HEK293T (cell line): Measurements from ENCODE around the gene PRDM11.

ENCODE experiments used
- CTCF ChIA-PET: fragments of 350-600 bp; formaldehyde crosslinking; extraction: SDS; loops from one replicate; lab custom pipeline; 2021; ENCODE audit warnings: antibody characterized with exemption, inconsistent platforms; lab: Yijun Ruan, JAX
- POLR2A ChIA-PET: fragments of 350-600 bp; formaldehyde crosslinking; extraction: SDS; loops from one replicate; lab custom pipeline; 2020; ENCODE audit warnings: antibody characterized with exemption, inconsistent platforms; lab: Yijun Ruan, JAX
- DNase-seq: peaks from one replicate; pipeline ENCODE4 v3.0.0; 2012; ENCODE audit warnings: mixed read lengths; ENCODE audit errors: extremely low spot score
- ARNT ChIP-seq: fragments of 450-650 bp; IDR thresholded peaks from 2 replicates; pipeline ENCODE4 v1.6.1; 2017; ENCODE audit warnings: mild to moderate bottlenecking
- BHLHE40 ChIP-seq: fragments of 450-650 bp; IDR thresholded peaks from 2 replicates; pipeline ENCODE4 v1.6.1; 2016; ENCODE audit warnings: mild to moderate bottlenecking, moderate library complexity, borderline replicate concordance
- CTBP1 ChIP-seq: fragments of 450-650 bp; IDR thresholded peaks from 2 replicates; pipeline ENCODE4 v1.6.1; 2016; ENCODE audit warnings: borderline replicate concordance
- ELF4 ChIP-seq: fragments of 450-650 bp; IDR thresholded peaks from 2 replicates; pipeline ENCODE4 v1.6.1; 2017; ENCODE audit warnings: antibody characterized with exemption
- FOXA1 ChIP-seq: fragments of 450-650 bp; IDR thresholded peaks from 2 replicates; pipeline ENCODE4 v1.6.1; 2016; ENCODE audit warnings: mild to moderate bottlenecking
- FOXK2 ChIP-seq: fragments of 450-650 bp; IDR thresholded peaks from 2 replicates; pipeline ENCODE4 v1.6.1; 2016; ENCODE audit warnings: mild to moderate bottlenecking
- FOXM1 ChIP-seq: fragments of 450-650 bp; IDR thresholded peaks from 2 replicates; pipeline ENCODE4 v1.6.1; 2017; ENCODE audit warnings: mild to moderate bottlenecking, borderline replicate concordance
- HDGF ChIP-seq: fragments of 450-650 bp; IDR thresholded peaks from 2 replicates; pipeline ENCODE4 v1.6.1; 2017; ENCODE audit warnings: antibody characterized with exemption, borderline replicate concordance
- L3MBTL2 ChIP-seq: fragments of 450-650 bp; conservative IDR thresholded peaks from 2 replicates; pipeline ENCODE4 v1.6.1; 2016; ENCODE audit warnings: mild to moderate bottlenecking
- LEF1 ChIP-seq: fragments of 450-650 bp; IDR thresholded peaks from 2 replicates; pipeline ENCODE4 v1.6.1; 2017; ENCODE audit warnings: mild to moderate bottlenecking, borderline replicate concordance
- NFRKB ChIP-seq: fragments of 450-650 bp; IDR thresholded peaks from 2 replicates; pipeline ENCODE4 v1.6.1; 2016; ENCODE audit warnings: mild to moderate bottlenecking, moderate library complexity
- SP1 ChIP-seq: fragments of 450-650 bp; IDR thresholded peaks from 2 replicates; pipeline ENCODE4 v1.6.1; 2017
- SUZ12 ChIP-seq: fragments of 450-650 bp; IDR thresholded peaks from 2 replicates; pipeline ENCODE4 v1.6.1; 2016; ENCODE audit warnings: mild to moderate bottlenecking
- TARDBP ChIP-seq: fragments of 450-650 bp; IDR thresholded peaks from 2 replicates; pipeline ENCODE4 v1.6.1; 2016
- ZNF384 ChIP-seq: fragments of 450-650 bp; IDR thresholded peaks from 2 replicates; pipeline ENCODE4 v1.6.1; 2016
- TF ChIP-seq, protein P1 (sequence below): fragments of 450-650 bp; IDR thresholded peaks from 2 replicates; pipeline ENCODE4 v1.6.1; 2016

PRDM11 gene

GRCh38 chr11:45174168-45174835, 27.9 kb downstream of the PRDM11 start:
- ChIA-PET CTCF (no interaction called here), POLR2A (no interaction called here)
- no peak for DNase-seq
- TF ChIP-seq FOXK2 = no peak
- no peak for TF ChIP-seq BHLHE40
- TF ChIP-seq HDGF = no peak
- no peak for TF ChIP-seq NFRKB
- TF ChIP-seq SUZ12 = no peak
- TF ChIP-seq LEF1 = no peak
- TF ChIP-seq ZNF384 = no peak
- TF ChIP-seq SP1 = no peak
- TF ChIP-seq FOXA1 = no peak
- TF ChIP-seq FOXM1 = no peak
- TF ChIP-seq ARNT = no peak
- TF ChIP-seq CTBP1 = no peak
- TF ChIP-seq ELF4 = no peak
- TF ChIP-seq TARDBP = no peak
- no peak for TF ChIP-seq L3MBTL2
- TF ChIP-seq, protein P1, sequence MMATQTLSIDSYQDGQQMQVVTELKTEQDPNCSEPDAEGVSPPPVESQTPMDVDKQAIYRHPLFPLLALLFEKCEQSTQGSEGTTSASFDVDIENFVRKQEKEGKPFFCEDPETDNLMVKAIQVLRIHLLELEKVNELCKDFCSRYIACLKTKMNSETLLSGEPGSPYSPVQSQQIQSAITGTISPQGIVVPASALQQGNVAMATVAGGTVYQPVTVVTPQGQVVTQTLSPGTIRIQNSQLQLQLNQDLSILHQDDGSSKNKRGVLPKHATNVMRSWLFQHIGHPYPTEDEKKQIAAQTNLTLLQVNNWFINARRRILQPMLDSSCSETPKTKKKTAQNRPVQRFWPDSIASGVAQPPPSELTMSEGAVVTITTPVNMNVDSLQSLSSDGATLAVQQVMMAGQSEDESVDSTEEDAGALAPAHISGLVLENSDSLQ = no peak

GRCh38 chr11:45174963-45175362, 28.5 kb downstream of the PRDM11 start:
- TF ChIP-seq L3MBTL2 (no peak), FOXK2 (no peak), CTBP1 (no peak), FOXM1 (no peak), ELF4 (no peak), BHLHE40 (no peak), HDGF (no peak), FOXA1 (no peak), ZNF384 (no peak), ARNT (no peak), SUZ12 (no peak), NFRKB (no peak), SP1 (no peak), LEF1 (no peak)
- TF ChIP-seq, protein P1 = no peak
- ChIA-PET CTCF (no interaction called here), POLR2A (no interaction called here)
- DNase-seq = no peak

- TF ChIP-seq ELF4 (no peak), CTBP1 (no peak), L3MBTL2 (no peak), ARNT (no peak), NFRKB (no peak)
- DNase-seq = no peak
- POLR2A ChIA-PET = no interaction called here
- CTCF ChIA-PET = no interaction called here
Measured at GRCh38 chr11:45176996-45177395, 30.6 kb downstream of the PRDM11 start.

- ChIA-PET POLR2A (no interaction called here), CTCF (no interaction called here)
- TF ChIP-seq ARNT (no peak), LEF1 (no peak), TARDBP (no peak), ZNF384 (no peak), SUZ12 (no peak)
- TF ChIP-seq, protein P1 = no peak
- DNase-seq = no peak
Measured at GRCh38 chr11:45178223-45178622, 31.8 kb downstream of the PRDM11 start.

DNA sequence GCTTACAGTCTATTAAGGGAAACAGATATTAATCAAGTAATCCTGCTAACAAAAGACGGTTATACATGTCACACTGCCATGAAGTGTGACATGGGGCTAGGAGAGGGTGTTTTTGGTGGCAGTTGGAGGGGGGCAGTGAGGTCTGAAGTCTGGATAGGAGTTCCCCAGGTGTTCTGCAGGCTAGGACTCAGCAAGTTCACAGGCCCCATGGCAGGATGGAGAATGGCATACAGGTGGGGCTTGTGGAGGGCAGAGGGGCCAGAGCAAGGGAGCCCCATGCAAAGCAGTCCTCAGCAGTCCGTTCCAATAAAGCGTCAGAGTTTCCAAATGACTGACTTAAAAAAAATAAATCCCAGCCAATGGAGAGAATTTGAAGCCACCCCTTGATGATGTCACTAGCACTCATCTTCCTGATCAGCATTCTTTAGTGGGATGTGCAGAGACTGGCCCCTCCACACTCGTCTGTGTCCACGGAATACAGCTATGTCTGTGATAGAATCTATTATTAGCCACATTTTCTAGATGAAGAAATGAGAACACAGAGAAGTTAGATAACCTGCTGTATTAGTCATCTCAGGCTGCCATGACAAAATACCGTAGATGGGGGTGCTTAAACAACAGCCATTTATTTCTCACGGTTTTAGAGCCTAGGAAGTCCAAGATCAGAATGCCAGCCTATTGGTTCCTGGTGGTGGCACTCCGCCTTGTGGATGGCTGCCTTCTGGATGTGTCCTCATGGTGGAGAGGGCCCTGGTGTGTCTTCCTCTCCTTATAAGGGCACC, 32.6 kb downstream of the PRDM11 start:
- POLR2A ChIA-PET = interaction anchor here (0.6 kb wide), 1 partner anchor 69 kb away, joined by 3 read pairs; no protein-coding TSS in a partner anchor
- CTCF ChIA-PET = no interaction called here
- DNase-seq = no peak
- TF ChIP-seq FOXM1 = no peak
- TF ChIP-seq ZNF384 = no peak
- no peak for TF ChIP-seq HDGF
- TF ChIP-seq FOXK2 = no peak
- TF ChIP-seq L3MBTL2 = no peak
- TF ChIP-seq SUZ12 = no peak
- no peak for TF ChIP-seq FOXA1
- no peak for TF ChIP-seq LEF1
- TF ChIP-seq CTBP1 = no peak
- TF ChIP-seq SP1 = no peak
- TF ChIP-seq ELF4 = no peak
- TF ChIP-seq BHLHE40 = no peak

DNA sequence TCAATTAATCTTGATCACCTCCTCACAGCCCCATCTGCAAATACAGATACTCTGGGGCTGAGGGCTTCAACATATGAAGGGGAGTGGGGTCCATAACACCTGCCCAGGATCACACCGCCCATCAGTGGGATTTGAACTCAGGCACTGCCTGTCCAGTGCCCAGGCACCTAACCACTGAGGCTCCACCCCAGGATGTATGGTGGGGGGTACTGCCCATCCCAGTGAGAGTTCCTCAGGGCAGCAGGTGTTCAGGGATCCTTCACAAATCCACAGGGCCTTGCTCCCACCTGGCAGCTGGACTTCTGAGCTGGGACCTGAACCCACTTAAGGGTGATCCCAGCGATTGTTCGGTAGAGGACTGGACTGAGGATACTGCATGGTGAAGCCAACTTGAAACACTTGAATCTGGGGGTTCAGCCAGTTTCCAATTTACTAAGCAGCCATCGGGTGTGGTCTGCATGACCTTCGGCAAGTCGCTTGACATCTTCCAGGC, 33.3 kb downstream of the PRDM11 start:
- POLR2A ChIA-PET = interaction anchor here (0.6 to 1.7 kb wide), 5 partner anchors 10 to 69 kb away, joined by 3 to 5 read pairs (median 5); no protein-coding TSS in a partner anchor
- CTCF ChIA-PET = no interaction called here
- TF ChIP-seq SP1 (no peak), FOXM1 (no peak), L3MBTL2 (no peak), FOXK2 (no peak), LEF1 (no peak), HDGF (no peak)
- no peak for DNase-seq
